WTC11 (cell line): ENCODE data around the gene NIN. TPM values are rescaled to one million over a fixed set of nuclear protein-coding genes. Genes with fewer than 3 reads are reported as not detected.

Experiments used
- ATAC-seq: fragments of 200-7000 bp; cut with Tn5 transposase; 2 replicates; pipeline ENCODE4 v1.10.0; 2021; ENCODE audit warnings: mild to moderate bottlenecking, moderate library complexity
- CTCF ChIA-PET: fragments of 300-600 bp; sonication (Branson Sonifier 250); formaldehyde crosslinking; loops from one replicate; lab custom pipeline; 2021; ENCODE audit warnings: antibody characterized with exemption; lab: Charles Lee
- POLR2A ChIA-PET: fragments of 350-600 bp; sonication (Branson Sonifier 250); formaldehyde crosslinking; loops from one replicate; lab custom pipeline; 2021; ENCODE audit warnings: antibody characterized with exemption; lab: Charles Lee
- DNase-seq: peaks from one replicate; pipeline ENCODE4 v3.0.0; 2021; ENCODE audit warnings: low spot score
- H3K27ac Mint-ChIP-seq: 2 replicates; pipeline ENCODE4 v1.8.0; 2021; ENCODE audit warnings: mixed read lengths
- H3K27me3 Mint-ChIP-seq: 2 replicates; pipeline ENCODE4 v1.8.0; 2021; ENCODE audit warnings: low read depth, mild to moderate bottlenecking, moderate library complexity, mixed read lengths
- H3K36me3 Mint-ChIP-seq: 2 replicates; pipeline ENCODE4 v1.8.0; 2021; ENCODE audit warnings: mixed read lengths
- H3K4me1 Mint-ChIP-seq: 2 replicates; pipeline ENCODE4 v1.8.0; 2022; ENCODE audit warnings: mixed read lengths
- H3K4me3 Mint-ChIP-seq: 2 replicates; pipeline ENCODE4 v1.8.0; 2021; ENCODE audit warnings: mild to moderate bottlenecking, moderate library complexity, mixed read lengths
- H3K9me3 Mint-ChIP-seq: 2 replicates; pipeline ENCODE4 v1.8.0; 2021; ENCODE audit warnings: mixed read lengths
- ATF2 ChIP-seq: sonication (generic); formaldehyde crosslinking; IDR thresholded peaks from 2 replicates; pipeline ENCODE4 v1.8.1; 2022; ENCODE audit warnings: low read depth, missing genetic modification reagents, borderline replicate concordance
- CREM ChIP-seq: sonication (generic); formaldehyde crosslinking; IDR thresholded peaks from 2 replicates; pipeline ENCODE4 v1.8.1; 2022; ENCODE audit warnings: mild to moderate bottlenecking, missing genetic modification reagents, moderate library complexity
- E2F5 ChIP-seq: sonication (generic); formaldehyde crosslinking; IDR thresholded peaks from 2 replicates; pipeline ENCODE4 v1.8.1; 2022; ENCODE audit warnings: mild to moderate bottlenecking, moderate library complexity, missing genetic modification reagents
- ELF4 ChIP-seq: sonication (generic); formaldehyde crosslinking; IDR thresholded peaks from 2 replicates; pipeline ENCODE4 v1.8.1; 2022; ENCODE audit warnings: low read depth, mild to moderate bottlenecking, moderate library complexity, missing genetic modification reagents
- ERG ChIP-seq: fragments of 250-450 bp; sonication (Bioruptor Pico); IDR thresholded peaks from 2 replicates; pipeline ENCODE4 v1.8.0; 2021; ENCODE audit warnings: mild to moderate bottlenecking
- FOXJ3 ChIP-seq: sonication (generic); formaldehyde crosslinking; IDR thresholded peaks from 2 replicates; pipeline ENCODE4 v1.9.0; 2021; ENCODE audit warnings: missing genetic modification reagents, mild to moderate bottlenecking, borderline replicate concordance
- FOXK1 ChIP-seq: sonication (generic); formaldehyde crosslinking; IDR thresholded peaks from 2 replicates; pipeline ENCODE4 v1.8.0; 2022; ENCODE audit warnings: mild to moderate bottlenecking, moderate library complexity, missing genetic modification reagents
- FOXP4 ChIP-seq: sonication (generic); formaldehyde crosslinking; IDR thresholded peaks from 2 replicates; pipeline ENCODE4 v1.8.0; 2022; ENCODE audit warnings: mild to moderate bottlenecking, missing genetic modification reagents
- GRHL2 ChIP-seq: fragments of 250-450 bp; sonication (Bioruptor Pico); IDR thresholded peaks from 2 replicates; pipeline ENCODE4 v1.8.0; 2022; ENCODE audit warnings: mild to moderate bottlenecking, moderate library complexity; ENCODE audit not compliant: insufficient replicate concordance, severe bottlenecking
- MXD4 ChIP-seq: fragments of 250-450 bp; sonication (Bioruptor Pico); IDR thresholded peaks from 2 replicates; pipeline ENCODE4 v1.8.0; 2021; ENCODE audit warnings: mild to moderate bottlenecking, moderate library complexity, borderline replicate concordance
- NFATC4 ChIP-seq: fragments of 250-450 bp; sonication (Bioruptor Pico); IDR thresholded peaks from 2 replicates; pipeline ENCODE4 v1.9.0; 2021; ENCODE audit warnings: mild to moderate bottlenecking
- PRDM15 ChIP-seq: sonication (generic); formaldehyde crosslinking; IDR thresholded peaks from 2 replicates; pipeline ENCODE4 v1.8.0; 2022; ENCODE audit warnings: missing genetic modification reagents
- TCF7 ChIP-seq: sonication (generic); formaldehyde crosslinking; IDR thresholded peaks from 2 replicates; pipeline ENCODE4 v1.8.0; 2022; ENCODE audit warnings: mild to moderate bottlenecking, low read depth, missing genetic modification reagents, moderate library complexity
- TP53 ChIP-seq: sonication (generic); formaldehyde crosslinking; IDR thresholded peaks from 2 replicates; pipeline ENCODE4 v1.8.1; 2023; ENCODE audit warnings: mild to moderate bottlenecking, missing genetic modification reagents
- USF1 ChIP-seq: sonication (generic); formaldehyde crosslinking; IDR thresholded peaks from 2 replicates; pipeline ENCODE4 v1.8.0; 2022; ENCODE audit warnings: mild to moderate bottlenecking, missing genetic modification reagents
- USF2 ChIP-seq: sonication (generic); formaldehyde crosslinking; IDR thresholded peaks from 2 replicates; pipeline ENCODE4 v1.8.1; 2023; ENCODE audit warnings: mild to moderate bottlenecking, missing genetic modification reagents, moderate library complexity
- ZBTB43 ChIP-seq: sonication (generic); formaldehyde crosslinking; IDR thresholded peaks from 2 replicates; pipeline ENCODE4 v1.8.1; 2023; ENCODE audit warnings: mild to moderate bottlenecking, missing genetic modification reagents
- ZNF121 ChIP-seq: sonication (generic); formaldehyde crosslinking; IDR thresholded peaks from 2 replicates; pipeline ENCODE4 v1.8.0; 2023; ENCODE audit warnings: missing genetic modification reagents
- ZNF138 ChIP-seq: sonication (generic); formaldehyde crosslinking; conservative IDR thresholded peaks from 2 replicates; pipeline ENCODE4 v1.8.1; 2022; ENCODE audit warnings: mild to moderate bottlenecking, moderate library complexity, missing genetic modification reagents
- ZNF219 ChIP-seq: sonication (generic); formaldehyde crosslinking; IDR thresholded peaks from 2 replicates; pipeline ENCODE4 v1.8.0; 2023; ENCODE audit warnings: missing genetic modification reagents, mild to moderate bottlenecking, borderline replicate concordance
- ZNF416 ChIP-seq: fragments of 250-450 bp; sonication (Bioruptor Pico); IDR thresholded peaks from 2 replicates; pipeline ENCODE4 v1.9.0; 2021; ENCODE audit warnings: mild to moderate bottlenecking, inconsistent platforms
- ZNF671 ChIP-seq: fragments of 250-450 bp; sonication (Bioruptor Pico); IDR thresholded peaks from 2 replicates; pipeline ENCODE4 v1.8.0; 2021; ENCODE audit warnings: mild to moderate bottlenecking
- ZSCAN18 ChIP-seq: fragments of 250-450 bp; sonication (Bioruptor Pico); IDR thresholded peaks from 2 replicates; pipeline ENCODE4 v2.1.2; 2022; ENCODE audit warnings: mild to moderate bottlenecking, moderate library complexity
- total RNA-seq: library from RNA; stranded (reverse); gene quantifications from 3 replicates; pipeline ENCODE4 v1.2.3, GENCODE V29; 2021

The NIN gene
- total RNA-seq, 1 experiment from 2014 or later: 23.8 TPM

- TF ChIP-seq ERG (CRISPR knock-in tag) (no peak), ZNF219 (CRISPR knock-in tag) (no peak), USF1 (CRISPR knock-in tag) (no peak), FOXP4 (no peak), GRHL2 (CRISPR knock-in tag) (no peak), ZNF138 (CRISPR knock-in tag) (no peak), USF2 (CRISPR knock-in tag) (no peak)
- TF ChIP-seq, all 79 proteins: peak for 0
Measured at GRCh38 chr14:50756300-50756699, 74.7 kb downstream of the NIN start (continued).

- H3K27me3 Mint-ChIP-seq: no peaks in the 10 kb centered on the region
- peaks cover 24% of the 10 kb centered on the region for H3K36me3 Mint-ChIP-seq
- no peaks in the 10 kb centered on the region for H3K9me3 Mint-ChIP-seq
- H3K4me3 Mint-ChIP-seq: no peak overlapping the region
- ChIA-PET POLR2A (no interaction called here), CTCF (interaction anchor here (1.0 kb wide), 1 partner anchor 110 kb away, joined by 4 read pairs; no protein-coding TSS in a partner anchor)
- H3K4me1 Mint-ChIP-seq: no peaks in the 10 kb centered on the region
- DNase-seq (no peak), ATAC-seq (no peak)
- no peak overlapping the region for H3K27ac Mint-ChIP-seq
- TF ChIP-seq FOXK1 (CRISPR knock-in tag) (no peak), ZBTB43 (no peak), ZNF671 (CRISPR knock-in tag) (no peak), E2F5 (CRISPR knock-in tag) (no peak), FOXJ3 (CRISPR knock-in tag) (no peak), ATF2 (CRISPR knock-in tag) (no peak), ZSCAN18 (CRISPR knock-in tag) (no peak), TP53 (CRISPR knock-in tag) (no peak), ZNF121 (CRISPR knock-in tag) (no peak), PRDM15 (CRISPR knock-in tag) (no peak), ELF4 (CRISPR knock-in tag) (no peak), TCF7 (no peak), ZNF219 (CRISPR knock-in tag) (no peak), GRHL2 (CRISPR knock-in tag) (no peak), ZNF416 (no peak), MXD4 (CRISPR knock-in tag) (no peak), CREM (CRISPR knock-in tag) (no peak), NFATC4 (no peak)
Measured at GRCh38 chr14:50750323-50750722, 80.6 kb downstream of the NIN start.
